Activated T-cell treated with anti-CD3 and anti-CD28 coated beads, Interleukin-2, amount 50 U/mL, for 4 hours (primary cell): Measurements from ENCODE around the gene SLC35E2B. TPM values are rescaled to one million over a fixed set of nuclear protein-coding genes. Genes with fewer than 3 reads are reported as not detected.
"Not testable (repeated sequence)": the region's sequence is repeated elsewhere in the genome, so short reads cannot be mapped to it uniquely, and the experiment has no call there.

Experiments
- ATAC-seq, 2 donors: fragments of 200-7000 bp; cut with Tn5 transposase; one replicate each; pipeline ENCODE4 v1.10.0; 2021
- DNase-seq: peaks from one replicate; pipeline ENCODE4 v3.0.0-alpha.2; 2020
- H3K27me3 Mint-ChIP-seq: one replicate; pipeline ENCODE4 v1.8.0; 2021; ENCODE audit warnings: low read depth, mixed read lengths
- H3K36me3 Mint-ChIP-seq: one replicate; pipeline ENCODE4 v1.8.0; 2022; ENCODE audit warnings: mixed read lengths; ENCODE audit not compliant: insufficient read depth
- H3K4me1 Mint-ChIP-seq: one replicate; pipeline ENCODE4 v1.8.0; 2021; ENCODE audit warnings: low read depth, mixed read lengths
- H3K4me3 Mint-ChIP-seq: one replicate; pipeline ENCODE4 v1.8.0; 2021; ENCODE audit warnings: mild to moderate bottlenecking, moderate library complexity, mixed read lengths
- H3K9me3 Mint-ChIP-seq: one replicate; pipeline ENCODE4 v1.8.0; 2021; ENCODE audit warnings: mixed read lengths
- total RNA-seq, 3 donors: library from RNA; stranded (reverse); gene quantifications; one replicate each; pipeline ENCODE4 v1.2.1, GENCODE V29; 2021

Gene SLC35E2B
- total RNA-seq, 3 donors from 2014 or later: 14.8 to 27.2 (median 20.2) TPM

DNA sequence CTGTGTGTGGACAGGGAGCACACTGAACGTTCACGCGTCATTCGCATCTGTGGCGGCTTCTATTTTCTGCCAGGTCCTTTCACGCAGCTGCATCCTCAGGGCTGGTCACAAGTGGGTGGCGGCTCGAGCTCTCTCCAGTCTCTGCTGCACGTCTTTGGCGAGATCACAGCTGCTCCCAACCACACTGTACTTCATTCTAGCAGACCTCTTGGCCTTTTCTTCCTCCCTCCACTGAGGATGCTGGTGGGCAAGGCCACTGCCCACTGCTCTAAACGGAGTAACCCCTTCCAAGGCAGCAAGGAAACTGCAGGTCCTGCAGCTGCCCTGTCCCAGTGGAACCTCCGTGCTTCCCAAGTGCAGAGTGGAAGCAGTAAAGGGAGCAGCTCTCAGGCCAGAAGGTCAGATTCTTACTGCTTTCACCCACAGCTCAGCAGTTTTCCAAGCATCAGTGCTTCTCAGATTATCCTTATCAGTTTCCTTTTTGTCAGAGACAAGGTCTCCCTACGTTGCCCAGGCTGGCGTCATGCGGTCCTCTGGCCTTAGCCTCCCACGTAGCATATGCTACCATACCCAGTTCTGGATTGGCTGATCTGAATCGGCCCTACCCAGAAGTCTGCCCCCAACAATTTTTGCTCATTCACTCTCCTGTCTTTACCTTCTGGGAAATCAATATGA, 44.9 kb downstream of the SLC35E2B start:
- not testable (repeated sequence) for H3K4me1 Mint-ChIP-seq, ATAC-seq, H3K4me3 Mint-ChIP-seq, H3K9me3 Mint-ChIP-seq, H3K27me3 Mint-ChIP-seq, DNase-seq
- peaks cover 42% of the 10 kb centered on the region for H3K36me3 Mint-ChIP-seq

DNA sequence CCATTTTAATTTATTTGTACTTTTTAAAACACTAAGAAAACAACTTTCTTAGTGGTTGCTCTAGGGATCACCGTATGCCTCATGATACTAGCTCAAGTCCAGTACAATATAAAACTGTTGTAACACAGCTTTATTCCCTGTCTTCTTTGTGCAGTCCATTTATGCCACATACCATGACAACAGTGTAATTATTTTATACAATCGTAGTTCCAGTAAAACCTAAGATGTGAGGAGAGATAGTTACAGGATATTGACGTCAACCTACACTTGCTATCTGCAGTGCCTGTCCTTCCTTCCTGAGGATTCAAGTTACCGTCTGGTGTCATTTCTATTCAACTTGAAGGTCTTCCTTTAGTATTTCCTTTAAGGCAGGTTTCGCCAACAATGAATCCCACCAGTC, 46.3 kb downstream of the SLC35E2B start:
- not testable (repeated sequence) for DNase-seq, H3K4me3 Mint-ChIP-seq, H3K27me3 Mint-ChIP-seq, ATAC-seq, H3K9me3 Mint-ChIP-seq, H3K4me1 Mint-ChIP-seq
- H3K36me3 Mint-ChIP-seq: peaks cover 31% of the 10 kb centered on the region

DNA sequence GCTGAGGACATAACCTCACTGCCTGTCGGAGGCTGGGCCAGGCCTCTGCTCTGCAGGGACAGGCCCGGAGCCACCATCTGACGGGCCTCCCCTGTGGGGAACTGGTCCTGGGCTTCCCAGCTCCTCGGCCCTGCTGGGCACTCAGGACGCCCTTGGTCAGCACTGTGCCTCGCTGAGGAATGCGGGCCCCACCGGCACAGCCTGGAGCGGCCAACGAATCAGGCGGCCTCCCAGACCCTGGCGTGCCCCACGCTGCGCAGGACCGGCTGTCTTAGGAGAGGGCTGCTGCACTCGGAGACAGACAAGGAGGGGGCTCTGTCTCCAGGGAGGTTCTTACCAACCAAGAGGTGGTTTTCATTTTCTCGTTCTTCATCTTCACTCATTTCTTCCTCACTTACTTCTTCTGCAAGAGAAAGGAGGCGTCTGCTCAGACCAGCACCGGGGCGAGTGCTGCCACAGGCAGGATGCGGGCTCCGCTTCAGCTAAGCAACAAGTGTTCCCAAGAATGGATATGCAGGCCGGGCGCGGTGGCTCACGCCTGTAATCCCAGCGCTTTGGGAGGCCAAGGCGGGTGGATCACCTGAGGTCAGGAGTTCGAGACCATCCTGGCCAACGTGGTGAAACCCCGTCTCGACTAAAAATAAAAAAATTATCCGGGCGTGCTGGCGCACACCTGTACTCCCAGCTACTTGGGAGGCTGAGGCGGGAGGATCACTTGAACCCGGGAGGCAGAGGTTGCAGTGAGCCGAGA, 51.7 kb downstream of the SLC35E2B start:
- ATAC-seq, H3K4me3 Mint-ChIP-seq, H3K9me3 Mint-ChIP-seq, H3K27me3 Mint-ChIP-seq, DNase-seq, H3K4me1 Mint-ChIP-seq, H3K36me3 Mint-ChIP-seq: not testable (repeated sequence)

DNA sequence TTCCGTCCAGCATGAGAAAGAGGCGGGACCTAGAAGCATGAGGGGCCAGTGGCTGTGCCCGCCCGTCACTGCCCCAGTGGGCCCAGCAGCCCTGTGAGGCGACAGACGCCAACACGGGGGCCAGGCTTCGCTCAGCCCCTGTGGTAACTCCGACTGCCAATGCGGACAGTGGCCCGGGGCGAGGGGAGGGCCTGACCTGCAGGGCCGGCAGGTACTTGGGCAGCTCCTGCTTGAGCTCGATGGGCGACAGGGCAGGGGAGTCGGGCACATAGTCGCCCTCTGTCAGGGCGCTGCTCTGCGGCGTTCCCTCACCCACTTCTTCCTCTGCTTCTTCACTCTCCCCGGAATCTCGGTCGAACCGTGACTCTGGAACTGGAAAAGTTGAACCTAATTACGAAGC, 52.5 kb downstream of the SLC35E2B start:
- H3K4me1 Mint-ChIP-seq, H3K36me3 Mint-ChIP-seq, H3K27me3 Mint-ChIP-seq, ATAC-seq, DNase-seq, H3K4me3 Mint-ChIP-seq, H3K9me3 Mint-ChIP-seq: not testable (repeated sequence)

DNA sequence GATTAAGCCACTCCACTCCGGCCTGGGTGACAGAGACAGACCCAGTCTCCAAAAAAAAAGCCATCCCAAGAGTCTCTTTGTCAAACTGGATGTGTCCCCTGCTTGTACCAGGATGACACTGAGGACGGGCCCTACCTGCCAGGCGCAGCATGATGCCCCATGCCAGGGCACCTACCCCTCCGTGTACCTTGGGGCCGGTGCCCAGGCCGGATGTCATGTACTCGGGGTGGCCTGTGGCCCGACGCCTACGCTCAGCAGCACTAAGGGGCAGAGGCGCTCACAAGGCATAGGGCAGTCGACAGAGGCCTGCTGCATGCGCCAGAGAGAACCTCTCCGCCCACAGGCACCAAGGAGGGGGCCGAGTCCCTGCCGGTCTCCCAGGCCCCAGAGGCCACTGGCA, 53.2 kb downstream of the SLC35E2B start:
- not testable (repeated sequence) for H3K9me3 Mint-ChIP-seq, H3K36me3 Mint-ChIP-seq, H3K4me1 Mint-ChIP-seq

DNA sequence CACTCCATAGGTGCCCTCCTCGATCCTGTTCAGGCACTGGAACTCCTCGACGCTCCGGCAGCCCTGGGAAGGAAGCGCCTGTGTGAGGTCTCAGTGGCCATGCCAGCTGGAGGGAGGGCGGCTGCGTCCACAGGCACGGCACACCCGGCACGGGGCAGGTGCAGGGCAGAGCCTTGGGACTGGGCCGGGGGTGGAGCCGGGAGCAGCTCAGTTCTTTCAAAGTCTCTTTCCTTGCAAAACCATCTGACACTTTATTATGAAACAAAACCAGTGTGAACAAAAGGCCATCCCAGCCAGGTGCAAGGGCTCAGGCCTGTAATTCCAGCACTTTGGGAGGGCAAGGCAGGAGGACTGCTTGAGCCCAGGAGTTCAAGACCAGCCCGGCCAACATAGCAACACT, 54.1 kb downstream of the SLC35E2B start:
- H3K27me3 Mint-ChIP-seq, H3K4me3 Mint-ChIP-seq, ATAC-seq, H3K9me3 Mint-ChIP-seq, H3K36me3 Mint-ChIP-seq, H3K4me1 Mint-ChIP-seq, DNase-seq: not testable (repeated sequence)

More for the DNA sequence above, 53.2 kb downstream of the SLC35E2B start:
- not testable (repeated sequence) for H3K27me3 Mint-ChIP-seq, DNase-seq, ATAC-seq, H3K4me3 Mint-ChIP-seq

DNA sequence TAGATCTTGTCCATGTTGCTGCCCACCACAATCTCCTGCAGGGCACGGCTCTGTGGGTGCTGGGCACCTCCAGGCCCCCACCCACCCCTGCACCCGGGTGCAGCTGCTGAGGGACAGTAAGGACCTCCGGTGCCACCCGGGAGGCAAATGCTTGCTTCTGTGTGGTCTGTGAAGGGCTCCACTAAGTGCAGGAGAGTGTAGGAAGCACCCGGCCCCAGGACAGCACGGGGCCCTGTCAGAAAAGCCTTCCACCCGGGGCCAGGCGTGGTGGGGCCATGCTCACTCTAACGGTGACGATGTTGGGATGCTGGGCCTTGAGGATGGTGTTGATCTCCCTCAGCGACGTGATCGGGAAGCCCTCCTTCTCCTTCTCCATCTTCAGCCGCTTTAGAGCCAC, 55.1 kb downstream of the SLC35E2B start:
- ATAC-seq, H3K36me3 Mint-ChIP-seq, H3K4me3 Mint-ChIP-seq, H3K27me3 Mint-ChIP-seq, H3K9me3 Mint-ChIP-seq, H3K4me1 Mint-ChIP-seq, DNase-seq: not testable (repeated sequence)

DNA sequence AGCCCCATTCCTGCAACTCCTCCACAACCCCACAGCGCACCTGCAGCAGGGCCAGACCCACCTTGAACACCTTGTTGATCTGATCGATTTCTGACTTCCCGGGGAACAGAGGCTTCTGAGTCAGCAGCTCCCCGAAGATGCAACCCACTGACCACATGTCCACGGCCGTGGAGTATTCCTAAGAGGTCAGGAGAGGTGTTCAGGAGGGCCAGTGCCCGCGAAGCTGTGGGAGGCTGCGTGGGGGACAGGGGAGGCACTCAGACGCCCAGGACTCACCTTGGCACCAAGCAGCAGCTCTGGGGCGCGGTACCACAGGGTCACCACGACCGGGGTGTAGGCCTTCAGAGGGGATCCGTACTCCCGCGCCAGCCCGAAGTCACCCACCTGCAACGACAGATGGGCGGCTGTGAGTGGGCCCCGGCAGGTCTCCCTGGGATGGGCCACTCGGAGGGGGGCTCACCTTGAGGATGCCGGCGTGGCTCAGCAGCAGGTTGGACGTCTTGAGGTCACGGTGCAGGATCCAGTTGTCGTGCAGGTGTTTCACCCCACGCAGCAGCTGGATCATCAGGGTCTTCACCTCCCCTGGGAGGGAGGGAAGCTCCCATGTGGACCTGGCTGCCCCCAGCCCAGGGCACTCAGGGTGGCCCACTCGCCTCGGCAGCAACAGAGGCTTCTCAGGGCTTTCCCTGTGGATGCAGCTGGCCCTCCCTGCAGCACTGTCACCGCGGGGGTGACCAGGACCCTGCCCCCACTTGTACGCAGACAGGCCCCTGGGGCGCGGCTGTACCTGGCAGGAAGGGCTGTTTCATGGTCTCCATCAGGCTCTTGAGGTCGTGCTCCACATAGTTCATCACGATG, 55.7 kb downstream of the SLC35E2B start:
- not testable (repeated sequence) for H3K27me3 Mint-ChIP-seq, H3K36me3 Mint-ChIP-seq, H3K4me1 Mint-ChIP-seq, H3K4me3 Mint-ChIP-seq, H3K9me3 Mint-ChIP-seq, ATAC-seq, DNase-seq

DNA sequence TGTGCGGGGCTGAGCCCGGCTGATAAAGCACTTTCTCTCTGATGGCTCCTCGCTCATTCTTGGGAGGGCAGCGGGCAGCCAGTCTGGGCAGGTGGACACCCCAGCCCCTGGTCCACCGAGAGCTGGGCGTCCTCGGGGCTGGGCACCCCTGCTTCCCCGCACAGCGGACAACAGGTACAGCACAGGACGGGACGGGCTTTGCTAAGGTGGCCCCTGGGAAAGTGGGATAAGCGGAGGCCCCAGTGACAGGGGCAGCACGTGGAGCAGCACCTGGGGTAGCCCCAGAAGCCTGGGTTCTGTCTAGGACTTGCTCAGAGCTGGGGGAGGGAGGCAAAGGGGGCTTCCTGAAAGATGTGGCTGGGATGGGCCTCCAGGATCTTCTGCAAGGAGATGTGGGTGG, 58.0 kb downstream of the SLC35E2B start:
- not testable (repeated sequence) for H3K4me1 Mint-ChIP-seq, H3K36me3 Mint-ChIP-seq, H3K27me3 Mint-ChIP-seq, H3K4me3 Mint-ChIP-seq, H3K9me3 Mint-ChIP-seq, DNase-seq, ATAC-seq

DNA sequence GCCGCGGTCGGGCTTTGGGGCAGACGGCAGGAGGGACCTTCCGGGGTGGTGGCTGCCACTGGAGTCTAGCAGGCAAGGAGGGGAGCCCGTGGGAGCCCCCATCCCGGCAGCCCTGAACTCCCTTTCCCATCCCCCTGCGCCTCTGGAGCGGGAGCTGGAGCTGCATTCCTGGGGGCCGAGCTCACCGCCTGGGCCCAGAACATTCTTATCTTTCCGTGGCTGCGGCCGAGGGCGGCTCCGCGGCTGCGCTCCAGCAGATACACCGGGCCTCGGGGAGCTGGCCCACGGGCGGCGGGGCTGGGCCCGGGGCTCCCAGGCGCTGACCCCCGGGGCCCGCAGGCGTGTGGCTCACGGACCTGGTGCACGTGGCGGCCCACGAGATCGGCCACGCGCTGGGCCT, 59.2 kb downstream of the SLC35E2B start:
- not testable (repeated sequence) for H3K9me3 Mint-ChIP-seq, H3K27me3 Mint-ChIP-seq, DNase-seq, ATAC-seq, H3K4me3 Mint-ChIP-seq, H3K4me1 Mint-ChIP-seq, H3K36me3 Mint-ChIP-seq

DNA sequence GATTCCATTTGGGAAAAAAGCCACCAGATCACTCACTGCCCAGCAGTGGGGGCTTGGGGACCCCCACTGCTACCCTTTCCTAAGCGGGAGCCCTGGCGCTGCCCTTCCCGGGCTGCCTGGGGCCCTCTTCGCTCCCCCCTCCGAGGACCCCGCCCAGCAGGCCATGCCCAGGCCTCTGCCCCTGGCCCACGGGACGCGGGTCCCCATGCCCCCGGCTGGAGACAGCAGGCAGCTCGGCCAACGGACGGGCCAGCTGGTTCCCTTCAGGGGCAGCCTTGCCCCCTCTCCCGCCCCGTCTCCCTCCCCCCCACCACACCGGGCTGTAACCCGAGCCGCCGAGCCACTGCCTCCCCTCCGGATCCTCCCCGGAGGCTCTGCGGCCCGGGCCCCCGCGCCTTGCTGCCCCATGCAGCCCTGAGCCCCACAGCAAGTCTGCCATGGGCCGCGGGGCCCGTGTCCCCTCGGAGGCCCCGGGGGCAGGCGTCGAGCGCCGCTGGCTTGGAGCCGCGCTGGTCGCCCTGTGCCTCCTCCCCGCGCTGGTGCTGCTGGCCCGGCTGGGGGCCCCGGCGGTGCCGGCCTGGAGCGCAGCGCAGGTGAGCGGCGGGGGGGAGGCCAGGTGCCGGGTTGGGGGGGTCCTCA, 60.7 kb downstream of the SLC35E2B start, which contains the start of gene MMP23B:
Gene MMP23B (plus strand): TSS at position 392 of the 639 bp plus-strand sequence. CDS start 46 bp downstream, at position 438.
- peaks cover 4% of the 10 kb centered on the region for H3K4me1 Mint-ChIP-seq
- peaks cover 4% of the 10 kb centered on the region for H3K27me3 Mint-ChIP-seq
- no peak for ATAC-seq
- DNase-seq: no peak
- H3K9me3 Mint-ChIP-seq: no peaks in the 10 kb centered on the region
- H3K36me3 Mint-ChIP-seq: no peaks in the 10 kb centered on the region
- H3K4me3 Mint-ChIP-seq: peak within 1 kb of the TSS; percentile 58

DNA sequence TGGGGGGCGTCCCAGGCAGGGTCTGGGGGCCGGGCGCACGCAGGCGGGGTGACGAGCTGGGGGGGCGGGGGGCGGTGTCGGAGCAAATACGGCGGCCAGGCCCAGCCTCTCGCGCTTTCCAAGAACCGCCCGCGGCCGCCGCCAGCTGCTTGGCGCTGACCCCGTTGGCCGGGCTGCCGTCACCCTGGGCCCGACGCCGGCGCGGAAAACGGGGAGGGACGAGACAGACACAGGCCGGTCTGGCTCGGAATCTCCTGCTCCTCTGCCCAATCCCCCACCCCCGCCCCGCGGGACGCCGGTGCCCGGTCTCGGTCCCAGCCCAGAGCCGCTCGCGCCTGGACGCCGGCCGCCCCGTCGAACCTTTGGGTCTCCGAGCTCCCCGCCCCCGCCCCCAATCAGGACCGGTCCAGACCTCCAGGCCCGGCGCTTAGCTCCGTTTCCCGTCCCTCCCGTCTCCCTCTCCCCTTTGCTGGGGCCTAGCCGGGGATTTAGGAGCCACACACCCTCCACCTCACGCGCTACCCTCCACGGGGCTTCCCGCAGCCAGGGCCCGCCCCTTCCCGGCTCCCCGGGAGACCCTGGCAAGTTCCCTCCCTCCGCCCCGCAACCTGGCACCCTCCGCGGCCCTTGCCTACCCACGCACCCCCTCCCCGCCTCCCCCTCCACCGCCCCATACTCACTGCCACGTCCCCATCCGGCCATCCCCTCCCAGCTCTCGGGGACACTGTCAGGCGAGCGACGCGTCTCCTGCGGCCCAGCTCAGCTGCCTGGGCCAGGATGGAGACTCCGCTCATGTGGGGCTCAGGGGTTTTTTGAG, 61.4 kb downstream of the SLC35E2B start:
- Mint-ChIP-seq H3K27me3 (peaks cover 4% of the 10 kb centered on the region), H3K9me3 (no peaks in the 10 kb centered on the region), H3K4me1 (peaks cover 4% of the 10 kb centered on the region), H3K36me3 (no peaks in the 10 kb centered on the region), H3K4me3 (peak overlapping the region; percentile 58)
- no peak for ATAC-seq
- no peak for DNase-seq

DNA sequence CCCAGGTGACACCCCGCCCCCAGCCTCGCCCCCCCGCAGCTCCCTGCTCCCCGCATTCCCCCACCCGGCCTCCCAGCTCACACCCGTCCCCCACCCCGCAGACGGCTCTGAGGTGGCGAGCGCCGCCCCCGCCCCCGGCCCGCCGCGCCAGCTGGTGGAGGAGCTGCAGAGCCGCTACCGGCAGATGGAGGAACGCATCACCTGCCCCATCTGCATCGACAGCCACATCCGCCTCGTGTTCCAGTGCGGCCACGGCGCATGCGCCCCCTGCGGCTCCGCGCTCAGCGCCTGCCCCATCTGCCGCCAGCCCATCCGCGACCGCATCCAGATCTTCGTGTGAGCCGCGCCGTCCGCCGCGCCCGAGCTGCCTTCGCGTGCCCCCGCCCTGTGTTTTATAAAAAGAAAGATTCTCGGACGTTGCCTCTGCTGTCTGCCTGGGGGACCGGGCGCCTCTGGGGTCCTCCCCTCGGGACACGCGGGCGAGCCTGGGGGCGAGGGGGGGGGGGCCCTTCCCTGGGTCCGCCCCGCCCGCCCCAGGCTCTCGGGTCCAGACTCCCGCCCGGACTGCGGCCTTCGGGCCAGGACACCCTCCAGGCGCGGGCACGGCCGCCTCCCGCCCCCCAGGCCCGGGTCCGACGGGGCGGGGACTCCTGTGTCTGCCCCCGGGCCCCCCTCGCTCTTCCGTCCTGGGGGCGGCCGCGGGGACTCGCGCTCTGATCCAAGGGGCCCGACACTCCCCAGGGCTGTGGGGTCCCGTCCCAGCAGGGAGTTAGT, 62.2 kb downstream of the SLC35E2B start:
- Mint-ChIP-seq H3K27me3 (peaks cover 4% of the 10 kb centered on the region), H3K4me1 (peaks cover 4% of the 10 kb centered on the region), H3K4me3 (peak overlapping the region; percentile 80), H3K36me3 (no peaks in the 10 kb centered on the region), H3K9me3 (no peaks in the 10 kb centered on the region)
- peak; percentile 92 for DNase-seq
- peak; percentile 71 to 74 for ATAC-seq
